HepG2 (cell line): ENCODE measurements around the gene YPEL3. TPM values are rescaled to one million over a fixed set of nuclear protein-coding genes. Genes with fewer than 3 reads are reported as not detected.

Source experiments
- AHR ChIP-seq: IDR thresholded peaks from 2 replicates; pipeline ENCODE4 v1.6.1; 2018; ENCODE audit warnings: missing genetic modification reagents, missing compliant biosample characterization
- ATF2 ChIP-seq: sonication (generic); formaldehyde crosslinking; IDR thresholded peaks from 2 replicates; pipeline ENCODE4 v1.4.0; 2020; ENCODE audit warnings: missing genetic modification reagents
- EHMT2 ChIP-seq: fragments of 200-600 bp; sonication (generic); IDR thresholded peaks from 2 replicates; pipeline ENCODE4 v1.7.0; 2017; ENCODE audit warnings: antibody characterized with exemption, low read depth, low read length, borderline replicate concordance
- JDP2 ChIP-seq: sonication (generic); formaldehyde crosslinking; IDR thresholded peaks from 2 replicates; pipeline ENCODE4 v1.8.1; 2022; ENCODE audit warnings: missing genetic modification reagents, borderline replicate concordance
- KMT2B ChIP-seq: IDR thresholded peaks from 2 replicates; pipeline ENCODE4 v1.6.1; 2016; ENCODE audit warnings: missing genetic modification reagents, missing compliant biosample characterization
- MBD4 ChIP-seq: IDR thresholded peaks from 2 replicates; pipeline ENCODE4 v1.6.1; 2012; ENCODE audit warnings: low read length, inconsistent platforms, borderline replicate concordance
- PBX2 ChIP-seq: IDR thresholded peaks from 2 replicates; pipeline ENCODE4 v1.6.1; 2016; ENCODE audit warnings: control low read depth
- SIN3B ChIP-seq: fragments of 150-350 bp; IDR thresholded peaks from 2 replicates; pipeline ENCODE4 v1.6.1; 2014; ENCODE audit warnings: low read length
- SOX5 ChIP-seq: IDR thresholded peaks from 2 replicates; pipeline ENCODE4 v1.6.1; 2016; ENCODE audit warnings: borderline replicate concordance
- ZBTB20 ChIP-seq: sonication (generic); formaldehyde crosslinking; IDR thresholded peaks from 2 replicates; pipeline ENCODE4 v1.8.1; 2023; ENCODE audit warnings: missing genetic modification reagents, low read depth, mild to moderate bottlenecking, borderline replicate concordance
- ZFP36 ChIP-seq: fragments of 150-350 bp; IDR thresholded peaks from 2 replicates; pipeline ENCODE4 v1.6.1; 2018; ENCODE audit warnings: borderline replicate concordance, low read length, low read depth; ENCODE audit not compliant: partially characterized antibody
- ZFP82 ChIP-seq: sonication (generic); formaldehyde crosslinking; IDR thresholded peaks from 2 replicates; pipeline ENCODE4 v1.5.1; 2020; ENCODE audit warnings: mild to moderate bottlenecking, missing genetic modification reagents, borderline replicate concordance
- ZNF234 ChIP-seq: sonication (generic); formaldehyde crosslinking; conservative IDR thresholded peaks from 2 replicates; pipeline ENCODE4 v1.5.1; 2020; ENCODE audit warnings: mild to moderate bottlenecking, missing genetic modification reagents
- ZNF280D ChIP-seq: sonication (generic); formaldehyde crosslinking; IDR thresholded peaks from 2 replicates; pipeline ENCODE4 v1.5.1; 2020; ENCODE audit warnings: mild to moderate bottlenecking, missing genetic modification reagents
- ZNF33B ChIP-seq: sonication (generic); formaldehyde crosslinking; IDR thresholded peaks from 2 replicates; pipeline ENCODE4 v1.5.1; 2020; ENCODE audit warnings: mild to moderate bottlenecking, missing genetic modification reagents
- ZNF652 ChIP-seq: IDR thresholded peaks from 2 replicates; pipeline ENCODE4 v1.6.1; 2016; ENCODE audit warnings: low read depth, borderline replicate concordance
- ZNF775 ChIP-seq: sonication (generic); formaldehyde crosslinking; IDR thresholded peaks from 2 replicates; pipeline ENCODE4 v1.4.0; 2020; ENCODE audit warnings: missing genetic modification reagents, mild to moderate bottlenecking, moderate library complexity, borderline replicate concordance
- ZSCAN9 ChIP-seq: IDR thresholded peaks from 2 replicates; pipeline ENCODE4 v1.6.1; 2016; ENCODE audit warnings: borderline replicate concordance
- polyA plus RNA-seq, 8 experiments: library from polyadenylated mRNA; depleted of rRNA in 3 of 8; stranded (reverse) in 7 of 8; unstranded in 1 of 8; fragments of >200 nt; fragmentation: Illumina TruSeq in 4 of 8; extraction: Trizol in 4 of 8; gene quantifications; 2 replicates each; pipeline versions ENCODE4 v1.2.1 to v1.2.3, GENCODE V29; 2011 to 2016; ENCODE audit warnings: low read depth in 4 of 8, missing spikeins in 1 of 8, mixed read lengths in 1 of 8; ENCODE audit not compliant: insufficient read depth in 1 of 8
- total RNA-seq, 5 experiments: library from RNA; depleted of rRNA; stranded (reverse); fragments of >200 nt; fragmentation: Illumina TruSeq; extraction: Trizol; gene quantifications; 2 replicates each; pipeline ENCODE4 v1.2.3, GENCODE V29; 2016; ENCODE audit warnings: low read depth in 1 of 5
- TF ChIP-seq, protein P1 (sequence below): sonication (generic); formaldehyde crosslinking; IDR thresholded peaks from 2 replicates; pipeline ENCODE4 v1.4.0; 2020; ENCODE audit warnings: missing genetic modification reagents
- TF ChIP-seq, protein P2 (sequence below): IDR thresholded peaks from 2 replicates; pipeline ENCODE4 v1.6.1; 2016; ENCODE audit warnings: mild to moderate bottlenecking, missing biosample characterization, missing genetic modification reagents

Gene YPEL3
- total and polyA plus RNA-seq, 2 of the 13 experiments (the other 11 are each of a cell fraction or from before 2014, with no cell fraction given), result 5.4 to 47.0 TPM

DNA sequence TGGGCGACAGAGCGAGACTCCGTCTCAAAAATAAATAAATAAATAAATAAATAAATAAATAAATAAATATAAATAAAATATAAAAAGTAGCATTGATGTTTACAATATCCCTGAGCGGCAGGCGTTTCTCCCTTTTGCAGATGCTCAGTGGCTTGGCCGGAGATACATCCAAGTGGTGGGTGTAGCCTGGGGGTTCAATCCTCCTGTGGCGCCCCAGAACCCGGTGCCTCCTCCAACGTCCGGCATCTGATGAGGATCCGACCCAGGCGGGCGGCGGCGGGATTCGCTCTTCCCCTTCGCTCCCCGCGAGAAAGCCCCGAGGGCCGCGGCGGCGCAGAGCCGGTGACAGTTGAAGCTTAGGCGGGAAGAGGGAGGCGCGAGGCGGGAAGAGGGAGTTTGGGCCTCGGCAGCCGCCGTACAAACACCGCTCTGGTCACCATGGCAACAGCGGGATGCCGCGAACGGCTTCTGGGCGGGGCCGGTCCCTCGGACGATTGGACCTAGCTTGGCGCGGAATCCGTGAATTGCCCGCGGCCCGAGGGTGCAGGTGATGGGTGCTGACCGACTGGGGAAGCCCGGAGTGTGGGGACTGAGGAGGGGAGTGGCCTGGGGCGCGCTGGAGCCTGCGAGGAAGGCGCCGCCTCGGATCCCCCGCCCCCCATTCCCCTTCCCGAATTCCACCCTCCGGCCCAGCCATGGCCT, 43.2 kb downstream of the YPEL3 start (continued):
- TF ChIP-seq ZNF280D (CRISPR knock-in tag), result 0 out of 2 replicates have a peak, but pooled peaks have one; percentile 26
- peak; percentile 86 for TF ChIP-seq ATF2 (CRISPR knock-in tag)
- peak; percentile 96 for TF ChIP-seq ZSCAN9 (CRISPR knock-in tag)
- TF ChIP-seq KMT2B, result peak; percentile 92
- no peak for TF ChIP-seq ZFP82 (CRISPR knock-in tag)
- TF ChIP-seq AHR, result peak; percentile 97
- TF ChIP-seq ZFP36, result no peak
- TF ChIP-seq, protein P1, sequence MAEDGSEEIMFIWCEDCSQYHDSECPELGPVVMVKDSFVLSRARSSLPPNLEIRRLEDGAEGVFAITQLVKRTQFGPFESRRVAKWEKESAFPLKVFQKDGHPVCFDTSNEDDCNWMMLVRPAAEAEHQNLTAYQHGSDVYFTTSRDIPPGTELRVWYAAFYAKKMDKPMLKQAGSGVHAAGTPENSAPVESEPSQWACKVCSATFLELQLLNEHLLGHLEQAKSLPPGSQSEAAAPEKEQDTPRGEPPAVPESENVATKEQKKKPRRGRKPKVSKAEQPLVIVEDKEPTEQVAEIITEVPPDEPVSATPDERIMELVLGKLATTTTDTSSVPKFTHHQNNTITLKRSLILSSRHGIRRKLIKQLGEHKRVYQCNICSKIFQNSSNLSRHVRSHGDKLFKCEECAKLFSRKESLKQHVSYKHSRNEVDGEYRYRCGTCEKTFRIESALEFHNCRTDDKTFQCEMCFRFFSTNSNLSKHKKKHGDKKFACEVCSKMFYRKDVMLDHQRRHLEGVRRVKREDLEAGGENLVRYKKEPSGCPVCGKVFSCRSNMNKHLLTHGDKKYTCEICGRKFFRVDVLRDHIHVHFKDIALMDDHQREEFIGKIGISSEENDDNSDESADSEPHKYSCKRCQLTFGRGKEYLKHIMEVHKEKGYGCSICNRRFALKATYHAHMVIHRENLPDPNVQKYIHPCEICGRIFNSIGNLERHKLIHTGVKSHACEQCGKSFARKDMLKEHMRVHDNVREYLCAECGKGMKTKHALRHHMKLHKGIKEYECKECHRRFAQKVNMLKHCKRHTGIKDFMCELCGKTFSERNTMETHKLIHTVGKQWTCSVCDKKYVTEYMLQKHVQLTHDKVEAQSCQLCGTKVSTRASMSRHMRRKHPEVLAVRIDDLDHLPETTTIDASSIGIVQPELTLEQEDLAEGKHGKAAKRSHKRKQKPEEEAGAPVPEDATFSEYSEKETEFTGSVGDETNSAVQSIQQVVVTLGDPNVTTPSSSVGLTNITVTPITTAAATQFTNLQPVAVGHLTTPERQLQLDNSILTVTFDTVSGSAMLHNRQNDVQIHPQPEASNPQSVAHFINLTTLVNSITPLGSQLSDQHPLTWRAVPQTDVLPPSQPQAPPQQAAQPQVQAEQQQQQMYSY (CRISPR knock-in tag), result peak; percentile 27; the same call in 1 of the 2 replicates
- TF ChIP-seq EHMT2, result no peak
- peak; percentile 70; the same call in 1 of the 2 replicates for TF ChIP-seq ZNF775
- peak; percentile 75 for TF ChIP-seq SOX5 (CRISPR knock-in tag)
- no peak for TF ChIP-seq PBX2 (CRISPR knock-in tag)
- peak; percentile 97; the same call in 1 of the 2 replicates for TF ChIP-seq ZNF234 (CRISPR knock-in tag)
- peak; percentile 77 for TF ChIP-seq SIN3B
- peak; percentile 81 for TF ChIP-seq ZBTB20 (CRISPR knock-in tag)
- TF ChIP-seq ZNF652 (CRISPR knock-in tag), result no peak
- TF ChIP-seq, protein P2, sequence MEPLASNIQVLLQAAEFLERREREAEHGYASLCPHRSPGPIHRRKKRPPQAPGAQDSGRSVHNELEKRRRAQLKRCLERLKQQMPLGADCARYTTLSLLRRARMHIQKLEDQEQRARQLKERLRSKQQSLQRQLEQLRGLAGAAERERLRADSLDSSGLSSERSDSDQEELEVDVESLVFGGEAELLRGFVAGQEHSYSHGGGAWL (CRISPR knock-in tag), result peak; percentile 97
- TF ChIP-seq MBD4, result no peak
- TF ChIP-seq ZNF33B (CRISPR knock-in tag), result peak; percentile 96
- TF ChIP-seq JDP2, result peak; percentile 84; the same call in 1 of the 2 replicates
